Mesothelial cell of epicardium (in vitro differentiated cells): ENCODE data around the gene NFKB2. TPM values are rescaled to one million over a fixed set of nuclear protein-coding genes. Genes with fewer than 3 reads are reported as not detected.
A peak's percentile ranks its signal among the peaks of the same experiment; 100 is the strongest.

Source experiments
- DNase-seq, 2 experiments: peaks; one replicate each; pipeline ENCODE4 v3.0.0; 2021; ENCODE audit warnings: low spot score in 2 of 2; ENCODE audit not compliant: unreplicated experiment in 2 of 2
- H3K27ac Mint-ChIP-seq: 2 replicates; pipeline ENCODE4 v1.8.0; 2021; ENCODE audit warnings: mixed read lengths
- H3K27me3 Mint-ChIP-seq: 2 replicates; pipeline ENCODE4 v1.8.0; 2021; ENCODE audit warnings: low read depth, mixed read lengths
- H3K36me3 Mint-ChIP-seq: 2 replicates; pipeline ENCODE4 v1.8.0; 2021; ENCODE audit warnings: mixed read lengths
- H3K4me1 Mint-ChIP-seq: 2 replicates; pipeline ENCODE4 v1.8.0; 2021; ENCODE audit warnings: mixed read lengths
- H3K4me3 Mint-ChIP-seq: 2 replicates; pipeline ENCODE4 v1.8.0; 2021; ENCODE audit warnings: mild to moderate bottlenecking, moderate library complexity, mixed read lengths
- H3K9me3 Mint-ChIP-seq: 2 replicates; pipeline ENCODE4 v1.8.0; 2021; ENCODE audit warnings: mixed read lengths
- CTCF ChIP-seq: fragments of 200-600 bp; sonication (generic); IDR thresholded peaks from one replicate; pipeline ENCODE4 v1.5.0; 2021; ENCODE audit warnings: antibody characterized with exemption; ENCODE audit not compliant: unreplicated experiment
- total RNA-seq: library from RNA; stranded (reverse); gene quantifications from 3 replicates; pipeline ENCODE4 v1.2.1, GENCODE V29; 2021

Gene NFKB2
- 51.7 to 56.6 TPM (median 55.8 TPM) in 3 replicates for total RNA-seq

- Mint-ChIP-seq H3K27me3 (no peaks in the 10 kb centered on the region), H3K4me1 (peaks cover 25% of the 10 kb centered on the region)
These were observed at the start of gene NFKB2 for GRCh38 chr10:102395400-102396316. Gene NFKB2, plus strand, starts transcription at chr10:102395705. Its CDS starts 255 bp downstream, at chr10:102395960.

GRCh38 chr10:102347236-102347828 lies 48.2 kb upstream of the NFKB2 start:
- no peak for TF ChIP-seq CTCF
- Mint-ChIP-seq H3K27ac (no peak overlapping the region), H3K4me3 (no peak overlapping the region), H3K4me1 (no peaks in the 10 kb centered on the region), H3K9me3 (no peaks in the 10 kb centered on the region), H3K36me3 (peaks cover 4% of the 10 kb centered on the region), H3K27me3 (no peaks in the 10 kb centered on the region)
- no peak for DNase-seq

More at GRCh38 chr10:102395400-102396316, at the start of gene NFKB2:
- TF ChIP-seq CTCF, result no peak
- Mint-ChIP-seq H3K36me3 (no peaks in the 10 kb centered on the region), H3K4me3 (peak within 1 kb of the TSS; percentile 75), H3K9me3 (no peaks in the 10 kb centered on the region), H3K27ac (peak within 1 kb of the TSS; percentile 99)
- DNase-seq, result peak; percentile 85 to 93

GRCh38 chr10:102352066-102352715 lies 43.3 kb upstream of the NFKB2 start:
- Mint-ChIP-seq H3K36me3 (peaks cover 9% of the 10 kb centered on the region), H3K4me1 (no peaks in the 10 kb centered on the region), H3K27ac (no peak overlapping the region), H3K4me3 (no peak overlapping the region), H3K27me3 (no peaks in the 10 kb centered on the region), H3K9me3 (no peaks in the 10 kb centered on the region)
- TF ChIP-seq CTCF, result peak; percentile 93
- DNase-seq, result peak; percentile 37 to 75

GRCh38 chr10:102354451-102354850 lies 41.1 kb upstream of the NFKB2 start:
- no peak for DNase-seq
- H3K36me3 Mint-ChIP-seq, result peaks cover 17% of the 10 kb centered on the region
- no peak overlapping the region for H3K27ac Mint-ChIP-seq
- no peak for TF ChIP-seq CTCF
- H3K4me3 Mint-ChIP-seq, result no peak overlapping the region
- H3K9me3 Mint-ChIP-seq, result no peaks in the 10 kb centered on the region
- H3K4me1 Mint-ChIP-seq, result no peaks in the 10 kb centered on the region
- H3K27me3 Mint-ChIP-seq, result no peaks in the 10 kb centered on the region

GRCh38 chr10:102358712-102359382 lies 36.7 kb upstream of the NFKB2 start:
- Mint-ChIP-seq H3K27ac (no peak overlapping the region), H3K27me3 (no peaks in the 10 kb centered on the region), H3K4me3 (no peak overlapping the region), H3K4me1 (no peaks in the 10 kb centered on the region), H3K9me3 (no peaks in the 10 kb centered on the region), H3K36me3 (peaks cover 35% of the 10 kb centered on the region)
- no peak for DNase-seq
- TF ChIP-seq CTCF, result no peak
